Upper lobe of left lung (tissue), 6 donors: Measurements from ENCODE around the gene FHOD3. TPM values are rescaled to one million over a fixed set of nuclear protein-coding genes. Genes with fewer than 3 reads are reported as not detected.

Experiments used
- ATAC-seq, 2 donors: fragments of 200-7000 bp; cut with Tn5 transposase; one replicate each; pipeline ENCODE4 v1.9.1; 2022; ENCODE audit warnings: mild to moderate bottlenecking in 2 of 2, moderate library complexity in 2 of 2; ENCODE audit not compliant: low FRiP score in 2 of 2
- DNase-seq, 2 donors: peaks; one replicate each; pipeline ENCODE4 v3.0.0-alpha.2; 2019 to 2020
- H3K27ac ChIP-seq, 4 donors: fragments of 200-600 bp; sonication (generic); one replicate each; pipeline ENCODE4 v1.5.1; 2016 to 2019
- H3K27me3 ChIP-seq, 4 donors: fragments of 200-600 bp; sonication (generic); one replicate each; pipeline ENCODE4 v1.5.1; 2017 to 2019
- H3K36me3 ChIP-seq, 4 donors: fragments of 200-600 bp; sonication (generic); one replicate each; pipeline ENCODE4 v1.5.1; 2016 to 2019
- H3K4me1 ChIP-seq, 4 donors: fragments of 200-600 bp; sonication (generic); one replicate each; pipeline ENCODE4 v1.5.1; 2018 to 2019
- H3K4me3 ChIP-seq, 4 donors: fragments of 200-600 bp; sonication (generic); one replicate each; pipeline ENCODE4 v1.5.1; 2017 to 2019; ENCODE audit warnings: mild to moderate bottlenecking in 2 of 4, moderate library complexity in 1 of 4
- H3K9me3 ChIP-seq, 4 donors: fragments of 200-600 bp; sonication (generic); one replicate each; pipeline ENCODE4 v1.5.1; 2018 to 2019
- EP300 ChIP-seq, 4 donors: sonication (generic); formaldehyde crosslinking; IDR thresholded peaks; one replicate each; pipeline ENCODE4 v1.5.1; 2017; ENCODE audit warnings: antibody characterized with exemption in 4 of 4, control low read depth in 2 of 4
- POLR2A ChIP-seq, 4 donors: fragments of 450-650 bp; IDR thresholded peaks; one replicate each; pipeline ENCODE4 v1.5.1; 2016 to 2017; ENCODE audit warnings: antibody characterized with exemption in 4 of 4, mild to moderate bottlenecking in 2 of 4
- POLR2AphosphoS5 ChIP-seq, 2 donors: sonication (generic); formaldehyde crosslinking; IDR thresholded peaks; one replicate each; pipeline ENCODE4 v1.5.1; 2017; ENCODE audit warnings: antibody characterized with exemption in 2 of 2
- WGBS, 2 donors: methylation state at CpG; one replicate each; pipeline ENCODE4 v1.1.5; 2017 to 2018; 5-methylcytosine and 5-hydroxymethylcytosine counted together
- total RNA-seq, 6 donors: library from RNA; depleted of rRNA in 4 of 6; stranded (reverse); fragments of >200 nt in 4 of 6; gene quantifications; one replicate each; pipeline versions ENCODE4 v1.1.0 to v1.2.1, GENCODE V29; 2016 to 2021
- TF ChIP-seq, protein P1 (sequence below), 6 experiments: fragments of 450-650 bp in 4 of 6; fragments of 200-600 bp in 2 of 6; sonication (generic) in 2 of 6; IDR thresholded peaks; one replicate each; pipeline ENCODE4 v1.5.1; 2016 to 2019; ENCODE audit warnings: antibody characterized with exemption in 6 of 6
- donor health status: DM: no; HTN: no; CAD: no; lungs with moderate emphysema.
- donor health status: DM: no; HTN: yes; CAD: no; lungs with severe emphysema.

Gene FHOD3
- total RNA-seq, 6 donors from 2014 or later = 0.40 to 4.8 (median 2.8) TPM

DNA sequence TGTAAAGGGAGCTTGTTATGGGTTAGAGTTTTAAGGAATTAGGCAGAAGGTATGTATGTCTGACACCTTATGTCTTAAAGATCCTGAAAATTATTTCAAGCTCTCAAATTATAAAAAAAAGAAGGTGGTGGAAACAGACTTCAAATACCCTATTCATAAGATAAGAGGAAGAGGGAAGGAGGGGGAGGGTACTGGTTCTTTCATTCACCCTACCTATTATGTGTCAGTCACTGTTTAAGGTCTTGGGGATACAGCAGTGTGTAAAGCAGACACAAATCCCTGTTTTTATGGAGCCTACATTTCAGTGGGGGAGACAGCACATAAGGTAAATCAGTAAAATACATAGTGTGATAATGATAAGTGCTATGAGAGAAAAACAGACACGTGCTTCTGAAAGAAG lies 184.4 kb downstream of the FHOD3 start:
- Histone ChIP-seq H3K36me3 (no peaks in the 10 kb centered on the region), H3K27me3 (no peaks in the 10 kb centered on the region)
- WGBS, 2 donors = 63 to 70% methylated on average over 1 of the region's 1 CpG

DNA sequence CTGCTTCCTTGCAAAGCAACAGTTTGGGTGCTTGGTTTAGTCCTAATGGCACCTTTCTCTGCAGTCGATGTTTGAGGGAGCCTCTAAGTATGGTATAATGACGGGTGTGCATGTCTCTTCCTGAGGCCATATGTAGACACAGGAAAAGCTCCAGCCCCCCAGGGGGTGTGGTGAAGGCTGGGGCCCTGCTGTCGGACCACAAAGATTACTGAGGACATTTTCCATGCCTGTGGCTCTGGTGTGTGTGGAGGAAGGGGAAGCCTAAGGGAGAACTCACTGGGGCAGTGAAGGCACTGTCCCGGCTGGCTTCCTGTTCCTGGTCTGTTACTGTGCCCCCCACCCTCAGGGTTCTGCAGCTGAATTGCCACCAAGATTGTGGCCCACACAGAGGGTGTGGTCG lies 187.1 kb downstream of the FHOD3 start:
- Histone ChIP-seq H3K27ac (no peak overlapping the region), H3K27me3 (no peaks in the 10 kb centered on the region), H3K36me3 (no peaks in the 10 kb centered on the region), H3K4me3 (no peak overlapping the region), H3K9me3 (no peaks in the 10 kb centered on the region), H3K4me1 (no peaks in the 10 kb centered on the region)
- ATAC-seq (no peak), DNase-seq (no peak)
- TF ChIP-seq POLR2A (IDR thresholded peaks at IDR 0.05) (no peak), EP300 (IDR thresholded peaks at IDR 0.05) (no peak), POLR2AphosphoS5 (IDR thresholded peaks at IDR 0.05) (no peak)
- TF ChIP-seq, protein P1, sequence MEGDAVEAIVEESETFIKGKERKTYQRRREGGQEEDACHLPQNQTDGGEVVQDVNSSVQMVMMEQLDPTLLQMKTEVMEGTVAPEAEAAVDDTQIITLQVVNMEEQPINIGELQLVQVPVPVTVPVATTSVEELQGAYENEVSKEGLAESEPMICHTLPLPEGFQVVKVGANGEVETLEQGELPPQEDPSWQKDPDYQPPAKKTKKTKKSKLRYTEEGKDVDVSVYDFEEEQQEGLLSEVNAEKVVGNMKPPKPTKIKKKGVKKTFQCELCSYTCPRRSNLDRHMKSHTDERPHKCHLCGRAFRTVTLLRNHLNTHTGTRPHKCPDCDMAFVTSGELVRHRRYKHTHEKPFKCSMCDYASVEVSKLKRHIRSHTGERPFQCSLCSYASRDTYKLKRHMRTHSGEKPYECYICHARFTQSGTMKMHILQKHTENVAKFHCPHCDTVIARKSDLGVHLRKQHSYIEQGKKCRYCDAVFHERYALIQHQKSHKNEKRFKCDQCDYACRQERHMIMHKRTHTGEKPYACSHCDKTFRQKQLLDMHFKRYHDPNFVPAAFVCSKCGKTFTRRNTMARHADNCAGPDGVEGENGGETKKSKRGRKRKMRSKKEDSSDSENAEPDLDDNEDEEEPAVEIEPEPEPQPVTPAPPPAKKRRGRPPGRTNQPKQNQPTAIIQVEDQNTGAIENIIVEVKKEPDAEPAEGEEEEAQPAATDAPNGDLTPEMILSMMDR (IDR thresholded peaks at IDR 0.05) = no peak
- 73 to 79% methylated on average over 3 to 5 of the region's 5 CpGs for WGBS, 2 donors

More for the DNA sequence above, 184.4 kb downstream of the FHOD3 start:
- H3K9me3 ChIP-seq = no peaks in the 10 kb centered on the region
- DNase-seq = no peak
- H3K4me3 ChIP-seq = no peak overlapping the region
- H3K4me1 ChIP-seq = no peaks in the 10 kb centered on the region
- TF ChIP-seq EP300 (IDR thresholded peaks at IDR 0.05) (no peak), POLR2AphosphoS5 (IDR thresholded peaks at IDR 0.05) (no peak), POLR2A (IDR thresholded peaks at IDR 0.05) (no peak)
- TF ChIP-seq, protein P1 (IDR thresholded peaks at IDR 0.05) = no peak
- H3K27ac ChIP-seq = no peak overlapping the region
- ATAC-seq = no peak

DNA sequence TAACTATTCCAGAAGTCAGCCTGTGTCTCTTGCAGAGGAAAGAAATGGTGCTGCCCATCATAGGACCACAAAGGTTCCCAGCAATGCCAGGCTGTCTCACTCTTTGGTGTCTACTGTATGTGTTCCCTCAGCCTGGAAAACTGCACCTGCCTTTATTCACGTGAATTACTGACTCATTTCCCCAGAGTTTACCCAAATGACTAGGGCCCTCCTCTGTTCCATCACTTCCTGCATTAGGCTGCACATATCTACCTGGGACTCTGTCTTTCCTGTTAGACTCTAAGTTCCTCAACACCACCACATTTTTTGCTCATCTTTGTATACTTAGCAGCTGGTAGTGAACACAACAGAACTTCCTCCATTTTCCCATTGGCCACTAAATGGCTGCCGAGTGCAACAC lies 188.3 kb downstream of the FHOD3 start:
- Histone ChIP-seq H3K4me1 (no peaks in the 10 kb centered on the region), H3K36me3 (no peaks in the 10 kb centered on the region), H3K9me3 (no peaks in the 10 kb centered on the region), H3K4me3 (no peak overlapping the region), H3K27ac (no peak overlapping the region), H3K27me3 (no peaks in the 10 kb centered on the region)
- TF ChIP-seq POLR2A (IDR thresholded peaks at IDR 0.05) = no peak
- WGBS, 2 donors = 80 to 88% methylated on average over 2 of the region's 2 CpGs
- ATAC-seq (no peak), DNase-seq (no peak)

DNA sequence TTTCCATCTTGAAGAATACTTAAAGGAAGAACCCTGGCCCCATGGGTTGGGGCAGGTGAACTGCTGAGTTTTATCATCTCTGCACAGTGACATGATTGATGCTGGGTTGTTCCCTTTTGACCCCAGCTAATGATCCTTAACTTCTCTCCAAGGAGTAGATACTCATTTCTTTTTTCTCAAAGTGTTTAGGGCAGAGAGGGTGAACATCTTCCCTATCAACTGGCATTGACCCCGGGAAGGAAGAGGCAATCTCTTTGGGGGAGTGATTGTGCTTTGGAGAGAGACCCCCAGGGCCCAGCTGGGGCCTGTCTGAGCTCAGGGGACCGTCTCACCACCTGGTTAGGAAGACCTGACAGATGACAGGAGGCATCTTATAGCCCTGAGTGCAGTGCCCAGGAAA lies 190.6 kb downstream of the FHOD3 start:
- Histone ChIP-seq H3K27ac (no peak overlapping the region), H3K4me1 (no peaks in the 10 kb centered on the region), H3K4me3 (no peak overlapping the region), H3K27me3 (no peaks in the 10 kb centered on the region), H3K9me3 (no peaks in the 10 kb centered on the region), H3K36me3 (no peaks in the 10 kb centered on the region)
- ATAC-seq (no peak), DNase-seq (no peak)
- no peak for TF ChIP-seq POLR2AphosphoS5 (IDR thresholded peaks at IDR 0.05)
- 55 to 57% methylated on average over 1 to 2 of the region's 2 CpGs for WGBS, 2 donors

DNA sequence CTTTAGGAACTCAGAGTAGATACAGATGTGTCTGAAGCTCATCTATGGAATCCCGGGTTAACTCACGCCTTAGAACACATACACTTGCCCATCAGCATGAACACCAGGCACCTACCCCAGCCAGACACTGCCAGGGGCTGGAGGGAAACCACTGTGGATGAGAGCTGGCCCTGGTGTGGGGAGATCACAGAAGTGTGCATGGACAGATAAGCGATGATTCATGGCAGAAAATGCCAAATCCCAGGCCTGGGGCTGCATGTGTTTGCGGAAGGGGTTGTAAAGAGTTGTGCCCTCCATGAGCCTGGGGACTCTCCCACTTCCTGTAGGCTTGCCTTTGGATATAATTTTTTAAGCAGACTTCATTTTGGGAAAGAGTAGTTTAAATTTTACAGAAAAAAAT lies 193.4 kb downstream of the FHOD3 start:
- Histone ChIP-seq H3K4me3 (no peak overlapping the region), H3K27me3 (no peaks in the 10 kb centered on the region), H3K27ac (no peak overlapping the region), H3K4me1 (no peaks in the 10 kb centered on the region), H3K36me3 (no peaks in the 10 kb centered on the region), H3K9me3 (no peaks in the 10 kb centered on the region)
- ATAC-seq (no peak), DNase-seq (no peak)
- WGBS, 2 donors = 88 to 91% methylated on average over 4 of the region's 4 CpGs
- no peak for TF ChIP-seq EP300 (IDR thresholded peaks at IDR 0.05)
- TF ChIP-seq, protein P1 (IDR thresholded peaks at IDR 0.05) = no peak
- no peak for TF ChIP-seq POLR2A (IDR thresholded peaks at IDR 0.05)
- TF ChIP-seq POLR2AphosphoS5 (IDR thresholded peaks at IDR 0.05) = no peak

DNA sequence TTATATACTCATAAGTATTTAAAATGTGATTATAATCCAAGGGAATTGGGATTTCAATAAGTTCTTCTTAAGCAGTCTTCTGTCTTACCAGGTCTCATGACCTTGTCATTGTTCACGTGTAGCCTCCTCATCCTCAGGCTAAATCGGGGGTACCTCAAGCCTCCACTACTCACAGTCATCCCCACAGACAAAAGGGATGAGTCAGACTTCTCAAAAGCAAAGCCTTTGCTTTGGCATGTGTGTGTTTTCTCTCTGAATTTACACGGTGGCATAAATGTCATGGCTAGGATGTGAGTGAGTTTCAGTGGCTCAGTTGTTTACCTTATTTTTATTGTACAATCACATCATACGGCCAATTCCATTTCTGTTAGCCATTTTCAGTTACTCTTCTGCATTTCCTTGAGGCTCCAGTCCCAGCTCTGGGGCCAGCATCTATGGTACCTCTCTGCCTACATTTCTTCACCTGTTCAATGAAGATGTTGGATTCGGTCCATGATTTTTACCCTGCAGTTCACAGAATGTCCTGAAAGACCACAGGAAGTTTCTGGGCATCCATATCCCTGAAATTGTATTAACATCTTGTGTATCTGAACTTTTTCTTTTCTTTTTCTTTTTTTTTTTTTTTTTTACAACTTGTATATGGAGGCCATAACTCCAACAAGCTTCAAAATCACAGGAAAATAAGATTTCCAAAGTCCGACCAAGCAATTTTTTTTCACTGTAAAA lies 195.3 kb downstream of the FHOD3 start:
- no peaks in the 10 kb centered on the region for H3K36me3 ChIP-seq
- TF ChIP-seq POLR2AphosphoS5 (IDR thresholded peaks at IDR 0.05) (no peak), POLR2A (IDR thresholded peaks at IDR 0.05) (no peak), EP300 (IDR thresholded peaks at IDR 0.05) (no peak)
- TF ChIP-seq, protein P1 (IDR thresholded peaks at IDR 0.05) = no peak
- 84 to 89% methylated on average over 6 of the region's 6 CpGs for WGBS, 2 donors
- DNase-seq (no peak), ATAC-seq (no peak)
- H3K4me3 ChIP-seq = no peak overlapping the region
- no peaks in the 10 kb centered on the region for H3K9me3 ChIP-seq
- no peak overlapping the region for H3K27ac ChIP-seq
- no peaks in the 10 kb centered on the region for H3K4me1 ChIP-seq
- H3K27me3 ChIP-seq = no peaks in the 10 kb centered on the region
